Measurements from ENCODE around the gene ANK2.
"Not testable (repeated sequence)": the region's sequence is repeated elsewhere in the genome, so short reads cannot be mapped to it uniquely, and the experiment has no call there.

DNA sequence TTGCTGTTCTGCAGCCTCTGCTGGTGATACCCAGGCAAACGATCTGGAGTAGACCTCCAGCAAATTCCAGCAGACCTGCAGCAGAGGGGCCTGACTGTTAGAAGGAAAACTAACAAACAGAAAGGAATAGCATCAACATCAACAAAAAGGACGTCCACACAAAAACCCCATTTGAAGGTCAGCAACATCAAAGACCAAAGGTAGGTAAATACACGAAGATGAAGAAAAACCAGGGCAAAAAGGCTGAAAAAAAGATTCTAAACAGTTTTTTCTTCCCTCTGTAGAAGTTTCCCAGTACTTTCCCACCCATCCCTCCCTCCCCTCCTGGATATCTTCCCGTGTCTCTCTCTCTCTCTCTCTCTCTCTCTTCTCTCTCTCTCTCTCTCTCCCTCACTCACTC lies 136.8 kb downstream of the ANK2 start:
- TF ChIP-seq, protein P1, sequence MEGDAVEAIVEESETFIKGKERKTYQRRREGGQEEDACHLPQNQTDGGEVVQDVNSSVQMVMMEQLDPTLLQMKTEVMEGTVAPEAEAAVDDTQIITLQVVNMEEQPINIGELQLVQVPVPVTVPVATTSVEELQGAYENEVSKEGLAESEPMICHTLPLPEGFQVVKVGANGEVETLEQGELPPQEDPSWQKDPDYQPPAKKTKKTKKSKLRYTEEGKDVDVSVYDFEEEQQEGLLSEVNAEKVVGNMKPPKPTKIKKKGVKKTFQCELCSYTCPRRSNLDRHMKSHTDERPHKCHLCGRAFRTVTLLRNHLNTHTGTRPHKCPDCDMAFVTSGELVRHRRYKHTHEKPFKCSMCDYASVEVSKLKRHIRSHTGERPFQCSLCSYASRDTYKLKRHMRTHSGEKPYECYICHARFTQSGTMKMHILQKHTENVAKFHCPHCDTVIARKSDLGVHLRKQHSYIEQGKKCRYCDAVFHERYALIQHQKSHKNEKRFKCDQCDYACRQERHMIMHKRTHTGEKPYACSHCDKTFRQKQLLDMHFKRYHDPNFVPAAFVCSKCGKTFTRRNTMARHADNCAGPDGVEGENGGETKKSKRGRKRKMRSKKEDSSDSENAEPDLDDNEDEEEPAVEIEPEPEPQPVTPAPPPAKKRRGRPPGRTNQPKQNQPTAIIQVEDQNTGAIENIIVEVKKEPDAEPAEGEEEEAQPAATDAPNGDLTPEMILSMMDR (IDR thresholded peaks at IDR 0.05; ENCODE audit: insufficient read depth, low read length, poor library complexity, severe bottlenecking) = not testable (repeated sequence)
- not testable (repeated sequence) for TF ChIP-seq EZH2phosphoT487 (conservative IDR thresholded peaks at IDR 0.05; ENCODE audit: low read length)

All from SU-DHL-6 (cell line).